Measurements from ENCODE around the gene PLPP3.

PLPP3 gene

GRCh38 chr1:56484695-56485094 lies 94.7 kb downstream of the PLPP3 start:
- H4K8ac ChIP-seq (ENCODE audit: low read length), result no peak overlapping the region
- DNase-seq, result no peak
- no peak overlapping the region for H3K18ac ChIP-seq (ENCODE audit: low read depth in 1 of 2, low read length in 2 of 2)
- no peaks in the 10 kb centered on the region for H3K4me1 ChIP-seq (ENCODE audit: control insufficient read depth, insufficient read depth, low read depth, low read length)
- no peak overlapping the region for H3K27ac ChIP-seq (ENCODE audit: low read length, poor library complexity, severe bottlenecking)
- no peak overlapping the region for H2AFZ ChIP-seq (ENCODE audit: low read depth, low read length)
- H3K4me2 ChIP-seq (ENCODE audit: low read length, poor library complexity, severe bottlenecking), result no peak overlapping the region
- H3K4ac ChIP-seq (ENCODE audit: low read depth in 1 of 2, low read length in 2 of 2), result no peak overlapping the region
- no peak overlapping the region for H2BK15ac ChIP-seq (ENCODE audit: low read depth, poor library complexity, severe bottlenecking)
- no peaks in the 10 kb centered on the region for H3K27me3 ChIP-seq (ENCODE audit: control insufficient read depth in 1 of 2, insufficient read depth in 1 of 2, low read length in 2 of 2)
- H3K9ac ChIP-seq (ENCODE audit: low read length), result no peak overlapping the region
- no peak overlapping the region for H2BK120ac ChIP-seq (ENCODE audit: low read depth, low read length)
- H3K23ac ChIP-seq (ENCODE audit: low read length in 2 of 2), result no peak overlapping the region
- H3K36me3 ChIP-seq (ENCODE audit: control insufficient read depth in 1 of 2, insufficient read depth in 2 of 2, low read depth in 1 of 2, low read length in 2 of 2), result no peaks in the 10 kb centered on the region
- no peaks in the 10 kb centered on the region for H3K9me3 ChIP-seq (ENCODE audit: control insufficient read depth, low read length)
- H3K4me3 ChIP-seq (ENCODE audit: insufficient read depth in 1 of 2, low read depth in 1 of 2, low read length in 2 of 2), result no peak overlapping the region
- H3K79me1 ChIP-seq (replicated peaks; ENCODE audit: low read length, poor library complexity, severe bottlenecking), result no peaks in the 10 kb centered on the region
- H3K14ac ChIP-seq (ENCODE audit: low read length in 2 of 2), result no peak overlapping the region
- no peak overlapping the region for H2BK5ac ChIP-seq (ENCODE audit: low read depth, low read length, poor library complexity, severe bottlenecking)
- no peak overlapping the region for H2BK12ac ChIP-seq (ENCODE audit: low read length in 2 of 2)
- H4K91ac ChIP-seq (ENCODE audit: low read length), result no peak overlapping the region
- no peak overlapping the region for H2AK5ac ChIP-seq (ENCODE audit: low read length, severe bottlenecking)

- Histone ChIP-seq H2BK120ac (ENCODE audit: low read depth, low read length) (no peak overlapping the region), H2BK5ac (ENCODE audit: low read depth, low read length, poor library complexity, severe bottlenecking) (no peak overlapping the region), H3K4me1 (ENCODE audit: control insufficient read depth, insufficient read depth, low read depth, low read length) (peaks cover 3% of the 10 kb centered on the region), H4K8ac (ENCODE audit: low read length) (no peak overlapping the region), H3K18ac (ENCODE audit: low read depth in 1 of 2, low read length in 2 of 2) (no peak overlapping the region), H3K4me3 (ENCODE audit: insufficient read depth in 1 of 2, low read depth in 1 of 2, low read length in 2 of 2) (no peak overlapping the region), H4K91ac (ENCODE audit: low read length) (no peak overlapping the region), H3K23ac (ENCODE audit: low read length in 2 of 2) (no peak overlapping the region), H3K9me3 (ENCODE audit: control insufficient read depth, low read length) (no peaks in the 10 kb centered on the region), H3K79me1 (replicated peaks; ENCODE audit: low read length, poor library complexity, severe bottlenecking) (no peaks in the 10 kb centered on the region), H3K36me3 (ENCODE audit: control insufficient read depth in 1 of 2, insufficient read depth in 2 of 2, low read depth in 1 of 2, low read length in 2 of 2) (no peaks in the 10 kb centered on the region), H2AFZ (ENCODE audit: low read depth, low read length) (no peak overlapping the region), H3K4me2 (ENCODE audit: low read length, poor library complexity, severe bottlenecking) (no peak overlapping the region), H2AK5ac (ENCODE audit: low read length, severe bottlenecking) (no peak overlapping the region), H3K27me3 (ENCODE audit: control insufficient read depth in 1 of 2, insufficient read depth in 1 of 2, low read length in 2 of 2) (no peaks in the 10 kb centered on the region), H3K27ac (ENCODE audit: low read length, poor library complexity, severe bottlenecking) (no peak overlapping the region), H3K4ac (ENCODE audit: low read depth in 1 of 2, low read length in 2 of 2) (no peak overlapping the region), H3K14ac (ENCODE audit: low read length in 2 of 2) (no peak overlapping the region), H2BK15ac (ENCODE audit: low read depth, poor library complexity, severe bottlenecking) (no peak overlapping the region), H2BK12ac (ENCODE audit: low read length in 2 of 2) (no peak overlapping the region), H3K9ac (ENCODE audit: low read length) (no peak overlapping the region)
- no peak for DNase-seq
- WGBS, result 70% methylated on average over 1 of the region's 1 CpG
Observed at GRCh38 chr1:56483104-56483503, 96.3 kb downstream of the PLPP3 start.

- Histone ChIP-seq H3K4me3 (ENCODE audit: insufficient read depth in 1 of 2, low read depth in 1 of 2, low read length in 2 of 2) (no peak overlapping the region), H3K27ac (ENCODE audit: low read length, poor library complexity, severe bottlenecking) (no peak overlapping the region), H3K14ac (ENCODE audit: low read length in 2 of 2) (no peak overlapping the region), H2BK120ac (ENCODE audit: low read depth, low read length) (no peak overlapping the region), H3K4me1 (ENCODE audit: control insufficient read depth, insufficient read depth, low read depth, low read length) (peaks cover 6% of the 10 kb centered on the region), H3K18ac (ENCODE audit: low read depth in 1 of 2, low read length in 2 of 2) (no peak overlapping the region), H3K36me3 (ENCODE audit: control insufficient read depth in 1 of 2, insufficient read depth in 2 of 2, low read depth in 1 of 2, low read length in 2 of 2) (no peaks in the 10 kb centered on the region), H3K9ac (ENCODE audit: low read length) (no peak overlapping the region), H2BK15ac (ENCODE audit: low read depth, poor library complexity, severe bottlenecking) (no peak overlapping the region), H3K23ac (ENCODE audit: low read length in 2 of 2) (no peak overlapping the region), H2BK5ac (ENCODE audit: low read depth, low read length, poor library complexity, severe bottlenecking) (no peak overlapping the region), H3K79me1 (replicated peaks; ENCODE audit: low read length, poor library complexity, severe bottlenecking) (no peaks in the 10 kb centered on the region), H2BK12ac (ENCODE audit: low read length in 2 of 2) (no peak overlapping the region), H3K9me3 (ENCODE audit: control insufficient read depth, low read length) (no peaks in the 10 kb centered on the region), H4K8ac (ENCODE audit: low read length) (no peak overlapping the region), H3K27me3 (ENCODE audit: control insufficient read depth in 1 of 2, insufficient read depth in 1 of 2, low read length in 2 of 2) (no peaks in the 10 kb centered on the region), H4K91ac (ENCODE audit: low read length) (no peak overlapping the region), H2AK5ac (ENCODE audit: low read length, severe bottlenecking) (no peak overlapping the region), H2AFZ (ENCODE audit: low read depth, low read length) (no peak overlapping the region), H3K4ac (ENCODE audit: low read depth in 1 of 2, low read length in 2 of 2) (no peak overlapping the region), H3K4me2 (ENCODE audit: low read length, poor library complexity, severe bottlenecking) (no peak overlapping the region)
- 83% methylated on average over 1 of the region's 1 CpG for WGBS
- no peak for DNase-seq
Observed at GRCh38 chr1:56482486-56482885, 96.9 kb downstream of the PLPP3 start.

GRCh38 chr1:56481140-56481694 lies 98.1 kb downstream of the PLPP3 start:
- Histone ChIP-seq H3K4ac (ENCODE audit: low read depth in 1 of 2, low read length in 2 of 2) (no peak overlapping the region), H3K36me3 (ENCODE audit: control insufficient read depth in 1 of 2, insufficient read depth in 2 of 2, low read depth in 1 of 2, low read length in 2 of 2) (no peaks in the 10 kb centered on the region), H3K23ac (ENCODE audit: low read length in 2 of 2) (no peak overlapping the region), H2BK120ac (ENCODE audit: low read depth, low read length) (no peak overlapping the region), H3K9me3 (ENCODE audit: control insufficient read depth, low read length) (no peaks in the 10 kb centered on the region), H3K18ac (ENCODE audit: low read depth in 1 of 2, low read length in 2 of 2) (no peak overlapping the region), H3K79me1 (replicated peaks; ENCODE audit: low read length, poor library complexity, severe bottlenecking) (no peaks in the 10 kb centered on the region), H2AFZ (ENCODE audit: low read depth, low read length) (no peak overlapping the region), H3K4me2 (ENCODE audit: low read length, poor library complexity, severe bottlenecking) (no peak overlapping the region), H3K27ac (ENCODE audit: low read length, poor library complexity, severe bottlenecking) (no peak overlapping the region), H3K4me3 (ENCODE audit: insufficient read depth in 1 of 2, low read depth in 1 of 2, low read length in 2 of 2) (no peak overlapping the region), H3K27me3 (ENCODE audit: control insufficient read depth in 1 of 2, insufficient read depth in 1 of 2, low read length in 2 of 2) (no peaks in the 10 kb centered on the region), H2BK15ac (ENCODE audit: low read depth, poor library complexity, severe bottlenecking) (no peak overlapping the region), H3K14ac (ENCODE audit: low read length in 2 of 2) (no peak overlapping the region), H2BK5ac (ENCODE audit: low read depth, low read length, poor library complexity, severe bottlenecking) (no peak overlapping the region), H3K4me1 (ENCODE audit: control insufficient read depth, insufficient read depth, low read depth, low read length) (peaks cover 12% of the 10 kb centered on the region), H4K91ac (ENCODE audit: low read length) (no peak overlapping the region), H3K9ac (ENCODE audit: low read length) (no peak overlapping the region), H2AK5ac (ENCODE audit: low read length, severe bottlenecking) (no peak overlapping the region), H2BK12ac (ENCODE audit: low read length in 2 of 2) (no peak overlapping the region), H4K8ac (ENCODE audit: low read length) (no peak overlapping the region)
- DNase-seq, result no peak

All from mesenchymal stem cell (in vitro differentiated cells and primary cell).